NCI-H2029 treated with DMSO at 0.1 percent for 48 hours (cell line): ENCODE data around the gene RPS3.
"Not testable (repeated sequence)": the region's sequence is repeated elsewhere in the genome, so short reads cannot be mapped to it uniquely, and the experiment has no call there.

Source experiments
- DNase-seq: peaks from one replicate; lab custom pipeline; 2025; lab: John Stamatoyannopoulos, UW

The RPS3 gene

GRCh38 chr11:75380245-75380644 is 19.1 kb upstream of the RPS3 start:
- no peak for DNase-seq

- DNase-seq = no peak
Measured at GRCh38 chr11:75380716-75381420, 18.4 kb upstream of the RPS3 start.

DNA sequence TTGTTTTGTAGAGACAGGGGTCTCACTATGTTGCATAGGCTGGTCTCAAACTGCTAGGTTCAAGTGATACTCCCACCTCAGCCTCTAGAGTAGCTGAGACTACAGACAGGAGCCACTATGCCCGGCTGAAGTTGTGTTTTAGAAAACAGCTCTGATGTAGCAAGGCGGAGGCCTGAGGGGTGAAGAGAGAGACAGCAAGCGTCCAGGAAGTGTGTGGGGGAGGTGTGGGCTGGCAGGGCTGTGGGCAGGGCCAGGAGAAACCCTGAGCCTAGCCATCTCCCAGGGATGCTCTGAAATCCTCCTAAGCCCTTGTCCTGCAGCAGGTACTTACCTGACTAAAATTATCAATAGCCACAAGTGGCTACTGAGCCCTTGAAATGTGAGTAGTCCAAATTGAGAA is 16.1 kb upstream of the RPS3 start:
- peak; percentile 13 for DNase-seq

GRCh38 chr11:75384438-75385080 is 14.8 kb upstream of the RPS3 start:
- peak; percentile 66 for DNase-seq

DNA sequence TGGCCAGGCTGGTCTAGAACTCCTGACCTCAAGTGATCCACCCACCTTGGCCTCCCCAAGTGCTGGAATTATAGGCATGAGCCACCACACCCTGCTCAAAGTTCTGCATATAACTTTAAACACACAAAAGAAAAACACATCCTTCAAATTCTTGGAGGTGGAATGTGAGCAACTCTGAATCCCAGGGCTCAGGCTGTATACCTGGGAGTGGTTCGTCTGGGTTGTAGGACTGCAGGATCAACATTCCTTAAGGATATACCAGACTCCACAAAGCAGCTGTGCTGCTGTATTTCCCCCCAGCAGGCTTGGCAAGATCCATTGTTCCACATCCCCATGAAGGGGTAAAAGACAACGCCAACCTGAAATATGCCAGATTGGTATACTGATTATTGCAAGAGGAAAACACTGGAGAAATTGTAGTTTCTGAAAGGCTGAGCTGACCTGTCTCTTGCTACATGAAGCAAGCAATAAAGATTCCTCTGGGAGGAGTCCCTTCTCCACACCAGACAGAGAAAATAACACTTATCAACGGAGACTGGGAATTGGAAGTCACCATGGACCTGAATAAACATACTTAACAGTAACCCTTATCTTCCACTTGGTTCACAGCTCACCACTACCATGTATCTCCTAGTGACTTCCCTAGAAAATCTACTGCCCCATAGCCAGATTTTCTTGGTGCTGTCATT is 12.2 kb upstream of the RPS3 start:
- DNase-seq = no peak

DNA sequence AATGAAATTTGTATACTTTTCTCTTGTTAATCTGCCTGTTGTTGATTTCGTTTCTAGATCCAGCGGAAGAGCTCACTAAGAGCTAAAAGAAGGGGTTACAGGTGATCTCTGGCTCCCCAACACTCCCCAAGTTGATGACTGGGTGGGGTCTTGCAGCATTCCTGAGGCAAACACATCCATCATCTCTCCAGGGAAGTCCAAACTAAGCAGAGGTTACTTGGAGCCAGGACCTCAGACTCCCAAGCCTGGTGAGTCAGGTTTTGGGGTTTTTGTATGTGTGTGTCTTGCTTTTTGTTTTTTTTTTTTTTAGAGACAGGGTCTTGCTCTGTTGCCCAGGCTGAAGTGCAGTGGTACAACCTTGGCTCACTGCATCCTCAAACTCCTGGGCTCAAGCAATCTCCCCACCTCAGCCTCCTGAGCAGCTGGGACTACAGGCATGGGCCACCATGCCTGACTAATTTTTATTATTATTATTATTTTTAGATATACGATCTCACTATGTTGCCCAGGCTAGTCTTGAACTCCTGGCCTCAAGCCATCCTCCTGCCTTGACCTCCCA is 11.5 kb upstream of the RPS3 start:
- no peak for DNase-seq

DNA sequence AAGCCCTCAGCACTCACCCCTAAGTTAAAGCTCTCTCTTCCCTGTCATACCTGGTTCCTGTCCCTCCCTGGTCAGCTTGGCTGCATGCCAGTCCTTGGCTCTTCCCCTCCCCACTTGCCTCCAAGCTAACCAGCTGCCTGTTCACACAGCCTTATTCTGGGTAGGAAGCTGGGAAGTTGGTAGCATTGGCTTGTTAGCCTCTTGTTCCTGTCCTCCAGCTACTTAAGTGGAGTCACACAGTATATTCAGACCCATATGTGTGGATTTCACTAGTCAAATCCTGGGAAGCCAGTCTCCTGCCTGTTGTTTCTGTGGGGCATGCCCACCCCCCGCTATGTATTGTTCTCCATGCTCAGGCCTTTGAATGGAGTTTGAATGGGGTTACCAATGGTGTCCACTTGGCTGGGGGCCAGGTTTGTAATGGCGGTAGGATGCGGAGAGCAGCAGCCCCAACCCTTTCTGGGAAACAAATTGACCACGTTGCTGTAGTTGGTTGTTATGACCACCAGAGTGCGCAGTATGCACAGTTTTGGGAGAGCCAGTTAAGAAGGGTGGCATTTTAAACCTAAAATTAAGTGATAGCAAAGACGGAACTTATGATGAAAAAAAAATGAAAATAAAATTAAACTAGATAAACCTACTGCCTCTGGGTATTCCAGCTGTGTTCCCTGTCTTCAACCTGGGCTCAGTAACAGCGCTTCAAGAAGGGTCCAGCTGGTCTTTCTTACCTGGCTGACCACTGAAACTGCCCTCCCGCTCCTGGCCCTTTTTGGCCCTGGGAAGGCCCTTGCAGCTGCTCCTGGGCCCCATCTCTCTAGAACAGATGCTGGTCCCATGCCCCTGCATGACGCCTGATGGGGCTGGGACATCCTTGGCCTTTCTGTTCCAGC is 10.7 kb upstream of the RPS3 start:
- DNase-seq = peak; percentile 81

DNA sequence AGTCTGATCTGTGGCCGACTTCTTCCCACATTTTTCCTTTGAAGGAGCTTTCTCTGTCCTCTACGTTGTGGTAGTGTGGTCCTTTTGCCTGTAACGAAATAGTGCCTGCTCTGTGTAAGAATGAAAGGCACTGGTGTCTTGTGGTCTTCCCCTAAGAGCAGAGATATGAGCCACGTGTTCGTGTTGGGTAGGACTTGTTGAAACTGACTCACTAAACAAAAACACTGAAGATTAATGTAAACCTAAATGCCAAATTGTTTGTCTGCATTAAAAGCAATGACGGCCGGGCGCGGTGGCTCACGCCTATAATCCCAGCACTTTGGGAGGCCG is 10.1 kb upstream of the RPS3 start:
- no peak for DNase-seq

- DNase-seq = no peak
Measured at GRCh38 chr11:75389925-75390324, 9.4 kb upstream of the RPS3 start.

- no peak for DNase-seq
Measured at GRCh38 chr11:75394085-75394840, 5.1 kb upstream of the RPS3 start.

DNA sequence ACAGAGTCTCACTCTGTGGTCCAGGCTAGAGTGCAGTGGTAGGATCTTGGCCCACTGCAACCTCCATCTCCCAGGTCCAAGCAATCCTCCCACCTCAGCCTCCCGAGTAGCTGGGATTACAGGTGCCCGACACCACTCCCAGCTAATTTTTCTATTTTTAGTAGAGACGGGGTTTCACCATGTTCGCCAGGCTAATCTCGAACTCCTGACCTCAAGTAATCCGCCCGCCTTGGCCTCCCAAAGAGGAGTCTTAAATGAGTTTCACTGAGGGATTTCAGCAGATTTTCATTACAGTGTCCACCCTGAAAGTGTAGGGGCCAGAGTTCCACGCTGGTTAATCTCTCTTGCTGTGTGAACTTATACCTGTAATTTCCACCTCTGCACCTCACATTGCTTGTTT is 412 bp upstream of the RPS3 start:
- DNase-seq = no peak

- no peak for DNase-seq
Measured at GRCh38 chr11:75400146-75400865, 988 bp downstream of the RPS3 start.

DNA sequence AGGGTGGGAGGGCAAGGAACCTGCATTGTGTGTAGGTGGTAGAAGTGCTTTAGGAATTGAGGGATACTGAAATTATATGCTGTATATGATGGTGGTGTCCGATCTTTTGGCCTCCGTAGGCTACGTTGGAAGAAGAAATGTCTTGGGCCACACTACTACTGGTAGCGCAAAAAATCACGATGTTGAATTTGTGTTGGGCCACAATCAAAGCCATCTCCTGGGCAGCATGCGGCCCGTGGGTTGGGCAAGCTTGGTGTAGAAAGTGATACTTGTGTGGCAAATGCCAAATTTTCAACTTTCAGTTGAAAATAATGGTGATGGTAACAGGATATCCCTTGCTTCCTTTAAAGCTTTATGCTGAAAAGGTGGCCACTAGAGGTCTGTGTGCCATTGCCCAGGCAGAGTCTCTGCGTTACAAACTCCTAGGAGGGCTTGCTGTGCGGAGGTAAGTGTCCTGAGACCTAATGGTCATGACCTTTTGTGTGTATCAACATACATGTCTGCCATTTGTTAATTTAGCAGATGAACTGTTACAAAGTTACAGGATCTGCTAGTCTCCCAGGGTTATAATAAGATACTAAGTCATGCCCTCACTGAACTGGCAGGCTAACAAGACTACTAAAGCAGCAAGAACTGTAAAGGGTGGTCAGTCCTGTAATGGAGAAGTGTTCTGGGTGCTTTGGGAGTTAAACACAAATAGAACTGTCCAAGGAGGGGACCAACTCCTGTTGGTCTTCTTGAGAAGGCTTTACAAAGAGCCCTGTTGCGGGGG is 2.9 kb downstream of the RPS3 start:
- no peak for DNase-seq

DNA sequence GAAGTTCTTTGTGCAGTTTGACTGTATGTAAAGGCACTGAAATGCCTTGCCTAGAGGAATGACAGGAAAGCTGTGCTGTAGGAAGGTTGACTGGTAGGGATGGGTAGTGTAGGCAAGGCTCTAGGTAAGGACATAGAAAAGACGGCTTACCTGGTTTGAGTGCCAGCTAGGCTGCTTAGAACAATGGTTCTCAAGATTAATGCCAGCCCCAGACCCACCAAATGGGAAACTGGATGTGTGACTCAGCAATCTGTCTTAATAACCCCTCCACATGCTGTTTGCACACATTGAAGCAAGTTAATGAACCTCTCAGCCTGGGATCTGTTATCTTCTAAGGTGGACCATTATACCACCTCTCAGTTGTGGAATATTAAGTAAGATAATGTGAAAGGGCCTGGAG is 3.7 kb downstream of the RPS3 start:
- no peak for DNase-seq

DNA sequence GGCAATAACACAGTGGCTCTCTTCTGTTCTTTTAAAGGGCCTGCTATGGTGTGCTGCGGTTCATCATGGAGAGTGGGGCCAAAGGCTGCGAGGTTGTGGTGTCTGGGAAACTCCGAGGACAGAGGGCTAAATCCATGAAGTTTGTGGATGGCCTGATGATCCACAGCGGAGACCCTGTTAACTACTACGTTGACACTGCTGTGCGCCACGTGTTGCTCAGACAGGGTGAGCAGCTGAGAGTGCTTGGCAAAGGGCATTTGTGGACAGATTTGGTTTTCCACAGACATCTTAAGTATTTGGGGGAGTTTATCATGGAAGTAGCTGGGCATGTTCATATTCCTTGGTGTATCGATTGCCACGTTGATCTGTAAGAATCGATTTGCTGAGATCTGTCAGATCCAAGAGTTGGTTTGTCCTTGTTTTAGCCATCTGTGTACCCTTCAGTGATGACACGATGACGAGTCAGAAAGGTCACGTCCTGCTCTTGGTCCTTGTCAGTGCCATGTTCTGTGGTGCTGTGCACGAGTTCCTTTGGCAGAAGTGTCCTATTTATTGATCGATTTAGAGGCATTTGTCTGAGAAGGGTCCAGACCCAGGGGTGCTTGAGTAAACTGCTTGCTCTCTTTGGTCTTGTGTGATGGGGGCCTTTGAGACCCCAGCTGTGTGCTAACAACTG is 4.8 kb downstream of the RPS3 start:
- DNase-seq = no peak

DNA sequence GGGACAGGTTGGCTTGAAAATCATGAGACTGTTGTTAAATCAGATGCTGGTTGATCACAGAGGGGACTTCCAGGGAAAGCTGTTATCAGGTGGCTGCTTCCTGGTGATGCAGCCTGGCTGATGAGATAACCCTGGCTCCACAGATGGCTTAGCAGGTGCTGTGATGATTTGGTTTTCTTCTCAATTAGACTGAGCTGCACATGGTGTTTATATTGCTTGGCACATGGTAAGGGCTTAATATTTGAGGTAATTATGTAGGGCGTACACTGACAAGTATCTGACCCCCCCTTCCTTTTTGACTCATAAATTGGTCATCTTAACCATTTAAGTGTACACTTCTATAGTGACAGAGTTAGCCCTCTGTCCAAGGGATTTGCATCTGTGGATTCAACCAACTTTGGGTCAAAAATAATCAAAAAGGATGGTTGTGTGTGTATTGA is 7.0 kb downstream of the RPS3 start:
- no peak for DNase-seq

DNA sequence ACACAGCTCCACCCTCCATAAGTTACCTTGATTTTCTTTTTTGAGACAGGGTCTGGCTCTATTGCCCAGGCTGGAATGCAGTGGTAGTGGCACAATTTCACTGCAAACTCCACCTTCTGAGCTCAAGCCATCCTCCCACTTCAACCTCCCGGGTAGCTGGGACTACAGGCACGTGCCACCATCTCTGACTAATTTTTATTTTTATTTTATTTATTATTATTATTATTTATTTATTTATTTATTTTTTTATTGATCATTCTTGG is 9.6 kb downstream of the RPS3 start:
- DNase-seq = no peak

DNA sequence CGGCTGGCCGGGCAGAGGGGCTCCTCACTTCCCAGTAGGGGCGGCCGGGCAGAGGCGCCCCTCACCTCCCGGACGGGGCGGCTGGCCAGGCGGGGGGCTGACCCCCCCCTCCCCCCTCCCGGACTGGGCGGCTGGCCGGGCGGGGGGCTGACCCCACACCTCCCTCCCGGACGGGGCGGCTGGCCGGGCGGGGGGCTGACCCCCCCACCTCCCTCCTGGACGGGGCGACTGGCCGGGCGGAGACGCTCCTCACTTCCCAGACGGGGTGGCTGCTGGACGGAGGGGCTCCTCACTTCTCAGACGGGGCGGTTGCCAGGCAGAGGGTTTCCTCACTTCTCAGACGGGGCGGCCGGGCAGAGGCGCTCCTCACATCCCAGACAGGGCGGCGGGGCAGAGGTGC is 10.7 kb downstream of the RPS3 start:
- DNase-seq = not testable (repeated sequence)

GRCh38 chr11:75413146-75413545 is 13.8 kb downstream of the RPS3 start:
- not testable (repeated sequence) for DNase-seq

GRCh38 chr11:75413864-75414263 is 14.5 kb downstream of the RPS3 start:
- DNase-seq = no peak
